ENCODE results near the gene AGMAT. TPM values are rescaled to one million over a fixed set of nuclear protein-coding genes. Genes with fewer than 3 reads are reported as not detected.

AGMAT gene
- polyA plus RNA-seq, 4 donors = 18.9 to 66.5 (median 27.2) TPM

- WGBS, 3 donors = 3% methylated on average over 36 to 40 of the region's 40 CpGs
- DNase-seq (peak; percentile 23 to 99), FAIRE-seq (no peak)
- Histone ChIP-seq H3K27me3 (ENCODE audit: control insufficient read depth in 3 of 3, insufficient read depth in 3 of 3, low read length in 3 of 3) (no peaks in the 10 kb centered on the region), H3K4me3 (ENCODE audit: low read depth in 1 of 3, low read length in 3 of 3) (peak overlapping the region; percentile 12 to 55 (median 54)), H3K27ac (ENCODE audit: low read depth in 1 of 3, low read length in 2 of 3) (peak overlapping the region; percentile 86 to 100 (median 88)), H3K36me3 (ENCODE audit: control insufficient read depth in 3 of 3, insufficient read depth in 2 of 3, low read depth in 1 of 3, low read length in 3 of 3) (no peaks in the 10 kb centered on the region), H3K9me3 (ENCODE audit: control insufficient read depth in 2 of 2, insufficient read depth in 1 of 2, low read depth in 1 of 2, low read length in 1 of 2) (no peaks in the 10 kb centered on the region), H3K4me1 (ENCODE audit: control insufficient read depth in 3 of 3, insufficient read depth in 2 of 3, low read depth in 1 of 3, low read length in 2 of 3) (peaks cover 3 to 22% (median 5%) of the 10 kb centered on the region in 3 donors)
These were observed 59.5 kb downstream of the AGMAT start for GRCh38 chr1:15525050-15526020.

GRCh38 chr1:15524283-15525049, 60.4 kb downstream of the AGMAT start:
- DNase-seq = peak; percentile 99
- no peak for FAIRE-seq
- 1 to 2% (median 1%) methylated on average over 25 to 88 of the region's 88 CpGs for WGBS, 3 donors
- peaks cover 3 to 22% (median 5%) of the 10 kb centered on the region in 3 donors for H3K4me1 ChIP-seq (ENCODE audit: control insufficient read depth in 3 of 3, insufficient read depth in 2 of 3, low read depth in 1 of 3, low read length in 2 of 3)
- no peaks in the 10 kb centered on the region for H3K9me3 ChIP-seq (ENCODE audit: control insufficient read depth in 2 of 2, insufficient read depth in 1 of 2, low read depth in 1 of 2, low read length in 1 of 2)
- no peaks in the 10 kb centered on the region for H3K27me3 ChIP-seq (ENCODE audit: control insufficient read depth in 3 of 3, insufficient read depth in 3 of 3, low read length in 3 of 3)
- H3K27ac ChIP-seq (ENCODE audit: low read depth in 1 of 3, low read length in 2 of 3) = peak overlapping the region; percentile 90 to 100 (median 98)
- H3K36me3 ChIP-seq (ENCODE audit: control insufficient read depth in 3 of 3, insufficient read depth in 2 of 3, low read depth in 1 of 3, low read length in 3 of 3) = peaks cover 0 to 4% (median 0%) of the 10 kb centered on the region in 3 donors
- H3K4me3 ChIP-seq (ENCODE audit: low read depth in 1 of 3, low read length in 3 of 3) = peak overlapping the region; percentile 71 to 79 (median 74)

GRCh38 chr1:15524021-15524282, 60.9 kb downstream of the AGMAT start, which contains the start of gene CASP9:
Gene CASP9, minus strand, starts transcription at chr1:15524215. Its CDS starts 15 bp downstream, at chr1:15524200.
- Histone ChIP-seq H3K9me3 (ENCODE audit: control insufficient read depth in 2 of 2, insufficient read depth in 1 of 2, low read depth in 1 of 2, low read length in 1 of 2) (no peaks in the 10 kb centered on the region), H3K4me3 (ENCODE audit: low read depth in 1 of 3, low read length in 3 of 3) (peak within 1 kb of the TSS; percentile 71 to 79 (median 74)), H3K27me3 (ENCODE audit: control insufficient read depth in 3 of 3, insufficient read depth in 3 of 3, low read length in 3 of 3) (no peaks in the 10 kb centered on the region), H3K36me3 (ENCODE audit: control insufficient read depth in 3 of 3, insufficient read depth in 2 of 3, low read depth in 1 of 3, low read length in 3 of 3) (peaks cover 0 to 9% (median 0%) of the 10 kb centered on the region in 3 donors), H3K27ac (ENCODE audit: low read depth in 1 of 3, low read length in 2 of 3) (peak within 1 kb of the TSS; percentile 90 to 100 (median 98)), H3K4me1 (ENCODE audit: control insufficient read depth in 3 of 3, insufficient read depth in 2 of 3, low read depth in 1 of 3, low read length in 2 of 3) (peaks cover 3 to 22% (median 5%) of the 10 kb centered on the region in 3 donors)
- no peak for FAIRE-seq
- WGBS, 3 donors = 0 to 1% (median 0%) methylated on average over 19 to 27 of the region's 27 CpGs
- no peak for DNase-seq

- Histone ChIP-seq H3K27ac (ENCODE audit: low read depth in 1 of 3, low read length in 2 of 3) (peak overlapping the region; percentile 30 to 88 (median 87)), H3K36me3 (ENCODE audit: control insufficient read depth in 3 of 3, insufficient read depth in 2 of 3, low read depth in 1 of 3, low read length in 3 of 3) (peaks cover 0 to 9% (median 0%) of the 10 kb centered on the region in 3 donors), H3K4me3 (ENCODE audit: low read depth in 1 of 3, low read length in 3 of 3) (peak overlapping the region; percentile 71 to 79 (median 74)), H3K9me3 (ENCODE audit: control insufficient read depth in 2 of 2, insufficient read depth in 1 of 2, low read depth in 1 of 2, low read length in 1 of 2) (no peaks in the 10 kb centered on the region), H3K4me1 (ENCODE audit: control insufficient read depth in 3 of 3, insufficient read depth in 2 of 3, low read depth in 1 of 3, low read length in 2 of 3) (peaks cover 3 to 22% (median 5%) of the 10 kb centered on the region in 3 donors), H3K27me3 (ENCODE audit: control insufficient read depth in 3 of 3, insufficient read depth in 3 of 3, low read length in 3 of 3) (no peaks in the 10 kb centered on the region)
- WGBS, 3 donors = 35 to 41% (median 40%) methylated on average over 17 to 18 of the region's 18 CpGs
- FAIRE-seq (no peak), DNase-seq (peak in 1 of 2 donors; percentile 46)
These were observed 61.5 kb downstream of the AGMAT start for GRCh38 chr1:15523104-15524020.

- Histone ChIP-seq H3K4me3 (ENCODE audit: low read depth in 1 of 3, low read length in 3 of 3) (no peak overlapping the region), H3K4me1 (ENCODE audit: control insufficient read depth in 3 of 3, insufficient read depth in 2 of 3, low read depth in 1 of 3, low read length in 2 of 3) (peaks cover under 1 to 22% (median 3%) of the 10 kb centered on the region in 3 donors), H3K27ac (ENCODE audit: low read depth in 1 of 3, low read length in 2 of 3) (no peak overlapping the region), H3K9me3 (ENCODE audit: control insufficient read depth in 2 of 2, insufficient read depth in 1 of 2, low read depth in 1 of 2, low read length in 1 of 2) (no peaks in the 10 kb centered on the region), H3K36me3 (ENCODE audit: control insufficient read depth in 3 of 3, insufficient read depth in 2 of 3, low read depth in 1 of 3, low read length in 3 of 3) (peaks cover 0 to 15% (median 0%) of the 10 kb centered on the region in 3 donors), H3K27me3 (ENCODE audit: control insufficient read depth in 3 of 3, insufficient read depth in 3 of 3, low read length in 3 of 3) (no peaks in the 10 kb centered on the region)
- no peak for DNase-seq
- WGBS, 3 donors = 94 to 98% (median 97%) methylated on average over 4 of the region's 4 CpGs
- no peak for FAIRE-seq
These were observed 62.3 kb downstream of the AGMAT start for GRCh38 chr1:15522551-15522950.

Other genes with a start within 250 kb of the AGMAT start
- 100 to 1,000 TPM in 3 of 4 donors, 10 to 100 TPM in 1; 61.1 to 149 (median 148) TPM for gene EFHD2, start 175.2 kb downstream of the AGMAT start, polyA plus RNA-seq
- 1 to 10 TPM in 2 of 4 donors, under 1 TPM in 2; 0.21 to 6.9 (median 2.0) TPM for gene CTRC, start 146.6 kb downstream of the AGMAT start, polyA plus RNA-seq
- 1 to 10 TPM in 2 of 4 donors, not detected in 2; 1.1 to 1.6 TPM for gene CELA2A, start 128.3 kb downstream of the AGMAT start, polyA plus RNA-seq
- gene CELA2B, start 108.9 kb downstream of the AGMAT start, polyA plus RNA-seq = not detected
- 10 to 100 TPM; 13.8 to 23.7 (median 16.1) TPM for gene CASP9, start 60.8 kb downstream of the AGMAT start, polyA plus RNA-seq
- 10 to 100 TPM in 1 of 4 donors, 1 to 10 TPM in 3; 1.6 to 34.0 (median 4.0) TPM for gene DNAJC16, start 58.2 kb downstream of the AGMAT start, polyA plus RNA-seq
- 10 to 100 TPM in 2 of 4 donors, 1 to 10 TPM in 2; 4.3 to 34.7 (median 9.7) TPM for gene DDI2, start 32.4 kb upstream of the AGMAT start, polyA plus RNA-seq
- gene PLEKHM2, start 99.3 kb upstream of the AGMAT start, polyA plus RNA-seq = 10 to 100 TPM; 18.6 to 29.0 (median 23.8) TPM
- 10 to 100 TPM in 3 of 4 donors, 1 to 10 TPM in 1; 3.2 to 51.2 (median 24.8) TPM for gene SLC25A34, start 151.2 kb upstream of the AGMAT start, polyA plus RNA-seq
- gene TMEM82, start 157.4 kb upstream of the AGMAT start, polyA plus RNA-seq = 10 to 100 TPM; 25.3 to 61.3 (median 36.5) TPM
- 100 to 1,000 TPM in 3 of 4 donors, 10 to 100 TPM in 1; 76.2 to 371 (median 159) TPM for gene FBLIM1, start 173.7 kb upstream of the AGMAT start, polyA plus RNA-seq
- gene UQCRHL, start 222.6 kb upstream of the AGMAT start, polyA plus RNA-seq = 1 to 10 TPM; 2.7 to 4.7 (median 3.7) TPM

All from small intestine (tissue), 7 donors.